HG03565 (cell line): ENCODE results near the gene EBLN2.

Source experiments
- ATAC-seq: cut with Tn5 transposase; IDR thresholded peaks from one replicate; pipeline ENCODE4 v1.9.1; 2021; ENCODE audit warnings: mild to moderate bottlenecking, moderate library complexity; ENCODE audit not compliant: unreplicated experiment

EBLN2 gene

DNA sequence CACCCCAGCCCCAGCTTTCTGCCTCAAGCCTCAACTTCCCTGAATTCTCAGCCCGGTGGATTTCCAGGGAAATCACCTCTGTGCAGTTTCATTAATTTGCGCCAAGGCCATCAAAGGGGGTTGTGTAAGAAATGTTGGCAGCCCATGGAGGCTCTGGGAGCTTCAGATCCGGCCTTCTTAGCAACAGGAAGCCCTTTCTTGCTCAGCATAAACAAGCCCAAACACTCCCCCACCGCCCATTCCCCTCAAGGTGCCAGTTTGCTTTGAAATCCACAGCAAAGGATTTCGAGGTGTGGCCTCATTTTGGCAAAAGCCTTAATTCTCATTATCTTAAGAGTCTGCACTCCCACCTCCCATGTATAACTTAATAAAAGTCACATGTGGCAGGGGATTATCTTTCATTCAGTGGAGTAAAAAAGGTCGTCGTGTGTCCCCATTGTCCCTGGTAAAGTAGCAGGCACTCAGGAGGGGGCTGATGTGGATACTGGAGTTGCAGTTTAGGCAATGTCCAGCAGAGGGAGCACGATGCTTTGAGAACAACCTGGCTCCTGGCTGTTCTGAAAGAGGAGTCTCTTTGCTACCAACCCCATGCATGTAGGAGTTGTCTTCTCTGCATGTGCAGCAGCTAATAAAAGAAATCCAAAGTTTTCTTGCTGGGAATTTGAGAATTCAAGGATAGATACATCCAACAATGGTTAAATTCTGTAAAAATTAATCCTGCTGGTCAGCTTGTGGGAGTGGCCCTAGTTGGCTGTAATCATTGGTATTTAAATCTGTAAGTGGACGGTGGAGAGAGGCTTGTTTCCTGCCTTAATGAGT lies 39.5 kb downstream of the EBLN2 start:
- ATAC-seq: peak; percentile 80

GRCh38 chr3:73101881-73102280 lies 40.4 kb downstream of the EBLN2 start:
- ATAC-seq: no peak

DNA sequence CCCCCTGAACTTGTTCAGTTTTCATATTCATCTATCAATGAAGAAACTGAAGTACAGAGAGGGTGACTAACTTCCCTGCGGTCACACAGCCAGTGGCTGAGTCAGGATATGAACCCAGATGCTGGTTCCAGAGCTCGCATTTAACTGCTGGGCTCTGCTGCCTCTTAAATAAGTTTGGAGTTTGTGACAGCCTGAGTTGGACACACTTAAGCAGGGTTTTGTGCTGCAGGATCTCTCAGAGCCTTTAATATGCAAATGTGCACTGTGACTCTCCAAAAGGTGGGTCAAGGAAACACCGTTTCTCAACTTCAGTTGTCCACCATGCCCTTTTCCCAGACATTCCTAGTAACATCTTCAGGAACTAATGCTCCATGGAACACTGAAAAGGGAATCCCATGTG lies 45.8 kb downstream of the EBLN2 start:
- ATAC-seq: no peak

DNA sequence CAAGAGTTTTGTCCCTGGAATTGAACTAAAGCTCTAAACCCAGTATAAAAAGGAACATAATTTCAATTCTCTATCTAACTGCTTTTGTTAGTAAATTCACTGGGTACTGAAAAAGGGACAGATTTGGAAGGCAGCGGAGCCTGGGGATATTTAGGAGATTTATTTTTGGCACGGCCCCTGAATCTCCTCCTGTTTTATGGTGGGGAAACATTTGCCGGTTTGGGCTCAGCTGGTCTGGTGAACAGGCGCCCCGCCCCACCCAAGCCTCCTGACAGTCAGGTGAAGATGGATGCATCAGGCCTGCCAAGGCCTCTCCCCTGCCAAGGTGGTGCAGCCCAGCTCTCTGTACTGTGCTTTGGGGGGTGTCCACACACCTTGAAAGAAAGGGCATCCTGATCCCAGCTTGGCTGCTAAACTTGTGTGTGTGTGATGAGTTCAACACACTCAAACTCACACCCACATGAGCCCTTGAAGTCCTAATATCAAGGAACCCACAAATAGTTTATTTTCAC lies 46.3 kb downstream of the EBLN2 start:
- no peak for ATAC-seq

DNA sequence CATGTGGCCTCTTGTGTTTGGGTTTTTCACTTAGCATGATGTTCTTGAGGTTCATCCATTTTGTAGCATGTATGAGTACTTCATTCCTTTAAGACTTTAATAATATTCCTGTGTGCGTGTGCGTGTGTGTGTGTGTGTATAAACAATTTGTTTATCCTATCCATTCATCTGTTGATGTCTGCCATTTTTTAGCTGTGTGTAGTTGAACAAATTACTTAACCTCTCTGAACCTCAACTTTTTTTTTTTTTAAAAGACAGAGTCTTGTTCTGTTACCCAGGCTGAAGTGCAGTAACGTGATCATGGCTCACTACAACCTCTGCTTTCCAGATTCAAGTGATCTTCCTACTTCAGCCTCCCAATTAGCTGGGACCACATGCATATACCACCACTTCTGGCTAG lies 47.3 kb downstream of the EBLN2 start:
- no peak for ATAC-seq

DNA sequence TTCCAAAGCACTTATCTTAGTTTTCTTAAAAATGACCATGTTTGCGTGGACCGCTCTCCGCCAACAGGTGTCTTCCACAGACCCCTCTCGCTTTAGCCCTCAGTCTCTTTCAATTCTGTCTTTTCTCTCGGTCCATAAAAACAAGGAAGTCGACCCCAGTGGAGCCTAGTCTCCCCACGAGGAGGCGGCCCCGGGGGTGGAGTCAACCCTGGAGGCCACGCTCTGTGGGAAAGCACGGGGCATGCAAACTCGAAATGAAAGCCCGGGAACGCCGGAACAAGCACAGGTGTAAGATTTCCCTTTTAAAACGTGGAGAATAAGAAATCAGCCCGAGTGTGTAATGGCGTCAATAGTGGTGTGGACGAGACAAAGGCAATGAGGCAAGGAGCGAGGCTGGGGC lies 49.1 kb downstream of the EBLN2 start:
- ATAC-seq: no peak
